Activated gamma-delta T cell treated with anti-CD3 and anti-CD28 coated beads, Interleukin-2, amount 50 U/mL, for 16 hours (primary cell): ENCODE measurements around the gene LRTM2.

ENCODE experiments used
- DNase-seq: peaks from one replicate; pipeline ENCODE4 v3.0.0-alpha.2; 2020; ENCODE audit warnings: low read depth

Gene LRTM2

DNA sequence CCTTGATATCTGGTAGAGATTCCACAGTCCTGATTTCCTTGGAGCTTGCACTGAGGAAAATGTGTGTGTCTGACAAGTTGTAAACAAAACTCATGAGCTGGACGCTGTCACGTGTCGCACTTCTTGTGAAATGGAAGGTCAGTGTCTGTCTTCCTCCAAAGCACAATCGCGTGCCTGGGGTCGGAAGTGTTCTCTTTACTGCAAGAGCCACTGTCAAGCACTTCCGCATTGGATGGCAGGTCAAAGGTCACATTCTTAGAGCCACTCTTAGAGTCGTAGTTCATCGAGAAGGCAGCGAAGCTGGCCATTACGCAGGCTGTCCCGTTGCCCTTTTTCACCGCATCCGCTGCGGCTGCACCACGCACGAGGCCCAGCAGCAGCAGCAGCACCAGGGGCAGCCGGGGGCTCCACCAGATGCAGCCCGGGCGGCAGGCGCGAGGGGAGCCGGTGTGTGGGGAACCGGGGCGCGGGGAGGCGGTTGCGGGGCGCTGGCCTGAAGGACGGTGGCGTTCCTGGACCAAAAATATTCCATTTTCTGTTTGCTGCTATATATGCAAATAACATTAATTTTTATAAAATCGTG lies 45.0 kb downstream of the LRTM2 start:
- no peak for DNase-seq

DNA sequence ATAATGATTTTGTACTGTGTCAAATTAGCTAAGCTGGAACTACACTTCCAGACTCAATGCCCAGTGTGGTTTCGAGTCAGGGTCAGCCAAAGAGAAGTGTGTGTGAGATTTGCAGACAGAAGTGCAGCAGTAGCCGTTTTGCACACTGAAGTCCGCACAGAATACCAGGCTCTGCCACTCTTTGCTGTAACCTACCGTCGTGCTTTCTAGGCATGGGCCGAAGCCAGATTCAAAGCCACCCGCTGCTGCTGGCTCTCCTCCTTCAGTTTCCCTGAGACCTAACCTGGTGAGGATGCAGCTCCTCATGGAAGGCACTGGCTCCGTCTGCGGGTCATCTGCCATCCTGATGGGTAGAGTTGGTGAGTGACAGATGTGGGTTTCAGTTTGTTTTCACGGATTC lies 48.8 kb downstream of the LRTM2 start:
- DNase-seq, result no peak

DNA sequence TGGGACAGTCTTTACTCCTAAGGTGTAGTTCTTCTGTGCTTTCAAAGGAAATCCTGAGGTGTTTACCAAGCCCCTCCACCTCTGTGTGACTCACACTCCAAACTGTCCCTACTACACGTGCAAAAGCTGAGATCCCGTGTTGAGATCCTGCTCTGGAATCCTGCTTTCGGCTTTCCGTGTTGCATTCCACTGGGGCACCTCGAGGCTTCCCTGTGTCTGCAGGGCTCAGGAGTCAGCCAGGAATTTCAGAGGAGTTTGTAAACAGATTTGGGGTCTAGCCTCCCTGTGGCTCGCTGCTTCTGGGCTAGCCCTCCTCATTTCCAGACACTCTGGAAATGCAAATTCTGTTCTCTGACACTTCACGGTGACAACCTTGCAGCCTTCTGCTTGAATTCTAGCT lies 49.7 kb downstream of the LRTM2 start:
- DNase-seq, result no peak

DNA sequence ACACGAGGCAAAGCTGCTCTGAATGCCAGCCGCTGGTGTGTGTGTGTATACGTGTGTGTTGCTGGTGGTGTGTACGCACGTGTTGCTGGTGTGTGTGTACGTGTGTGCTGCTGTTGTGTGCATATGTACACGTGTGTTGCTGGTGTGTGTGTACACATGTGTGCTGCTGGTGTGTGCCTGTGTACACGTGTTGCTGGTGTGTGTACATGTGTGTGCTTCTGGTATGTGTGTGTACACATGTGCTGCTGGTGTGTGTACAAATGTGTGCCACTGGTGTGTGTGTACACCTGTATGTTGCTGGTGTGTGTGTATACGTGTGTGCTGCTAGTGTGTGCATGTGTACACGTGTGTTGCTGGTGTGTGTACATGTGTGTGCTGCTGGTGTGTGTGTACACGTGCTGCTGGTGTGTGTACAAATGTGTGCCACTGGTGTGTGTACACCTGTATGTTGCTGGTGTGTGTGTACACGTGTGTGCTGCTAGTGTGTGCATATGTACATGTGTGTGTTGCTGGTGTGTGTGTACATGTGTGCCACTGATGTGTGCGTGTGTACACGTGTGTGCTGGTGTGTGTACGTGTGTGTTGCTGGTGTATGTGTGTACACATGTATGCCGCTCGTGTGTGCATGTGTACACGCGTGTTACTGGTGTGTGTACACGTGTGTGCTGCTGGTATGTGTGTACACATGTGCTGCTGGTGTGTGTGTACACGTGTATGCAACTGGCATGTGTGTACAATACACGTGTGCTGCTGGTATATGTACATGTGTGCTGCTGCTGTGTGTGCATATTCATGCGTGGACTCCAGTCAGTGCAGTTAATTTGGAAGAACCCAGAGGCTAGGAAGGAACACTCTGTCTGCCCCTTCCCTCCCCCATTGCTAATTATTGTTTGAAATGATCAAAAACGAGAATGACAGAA lies 50.9 kb downstream of the LRTM2 start:
- DNase-seq, result no peak

DNA sequence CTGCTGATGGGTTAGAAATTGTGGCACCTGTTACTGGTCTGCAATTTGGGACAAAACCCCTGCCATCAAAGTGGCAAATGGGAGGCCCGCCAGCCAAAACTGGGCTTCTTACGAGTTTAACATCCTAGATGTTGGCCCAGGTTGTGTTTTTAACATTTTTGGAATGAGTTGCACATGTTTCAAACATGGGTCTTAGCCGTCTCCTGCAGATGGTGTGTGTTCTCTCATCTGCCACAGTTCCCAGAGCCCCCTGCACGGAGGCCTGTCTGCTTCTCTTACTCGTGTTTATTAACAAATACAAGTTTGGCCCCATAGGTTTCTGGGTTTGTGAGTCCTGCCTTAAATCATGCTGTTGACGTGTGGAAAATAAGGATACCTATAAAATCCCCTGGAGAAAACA lies 51.6 kb downstream of the LRTM2 start:
- DNase-seq, result no peak

DNA sequence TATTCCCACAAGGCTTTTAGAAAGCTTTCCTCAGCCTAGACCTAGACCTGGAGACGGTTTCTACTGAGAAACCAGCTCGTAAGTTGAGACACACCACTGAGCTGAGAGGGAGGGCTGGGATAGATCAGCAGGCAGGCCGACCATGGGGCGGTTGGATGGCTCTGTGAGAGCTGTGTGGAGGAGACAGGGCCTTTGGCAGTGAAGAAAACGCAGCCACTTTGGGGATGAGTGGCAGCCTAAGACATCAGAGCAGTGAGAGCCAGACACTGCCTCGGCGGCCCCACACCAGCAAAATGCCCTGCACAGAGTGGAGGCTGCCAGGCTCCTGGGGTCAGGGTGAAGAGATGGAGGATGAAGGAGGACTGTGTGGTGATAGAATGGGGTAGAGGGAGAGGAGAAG lies 52.1 kb downstream of the LRTM2 start:
- no peak for DNase-seq

DNA sequence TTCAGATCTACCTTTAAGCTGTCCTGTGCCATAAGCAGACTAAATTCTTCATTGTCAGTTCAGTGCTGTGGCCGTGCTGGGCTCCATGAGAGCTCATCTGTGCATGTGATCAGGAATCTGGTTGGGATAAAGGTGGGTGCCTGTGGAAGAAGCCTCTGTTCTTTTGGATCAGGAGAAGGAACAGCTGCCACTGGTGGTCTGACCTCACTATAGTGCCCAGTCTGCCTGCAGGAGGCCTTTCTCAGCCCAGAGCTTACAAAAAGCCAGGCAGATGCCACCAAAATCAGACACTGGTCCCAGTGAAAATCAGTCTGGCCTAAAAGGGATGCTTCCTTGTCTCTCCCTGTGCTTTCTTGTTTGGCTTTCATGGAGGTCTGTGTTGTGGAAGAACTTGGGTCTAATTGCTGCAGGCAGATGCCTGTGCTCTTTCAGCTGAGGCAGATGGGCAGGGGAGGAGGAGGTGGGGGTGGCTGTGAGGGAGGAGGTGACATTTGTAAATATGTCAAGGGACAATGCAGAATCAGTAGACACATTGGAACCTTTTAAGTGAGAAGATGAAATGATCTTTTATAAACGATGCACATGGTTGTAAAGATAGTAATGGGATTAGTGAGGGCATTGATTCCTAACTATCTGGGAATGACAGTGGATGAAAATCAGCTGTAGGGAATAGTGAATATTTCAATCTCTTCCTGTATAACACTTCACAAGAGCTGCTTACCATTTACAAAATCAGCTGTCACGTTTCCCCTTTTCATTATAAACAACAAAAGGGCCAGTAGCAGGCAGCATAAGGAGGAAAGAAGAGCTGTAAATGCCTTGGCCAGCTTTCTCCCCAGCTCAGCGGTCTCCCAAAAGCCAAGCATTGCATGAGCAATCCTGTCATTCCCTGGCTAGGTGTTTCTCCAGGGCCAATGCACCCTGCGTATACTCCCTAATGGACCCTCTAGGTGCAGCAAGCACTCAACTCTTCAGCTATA lies 53.5 kb downstream of the LRTM2 start:
- DNase-seq, result no peak

DNA sequence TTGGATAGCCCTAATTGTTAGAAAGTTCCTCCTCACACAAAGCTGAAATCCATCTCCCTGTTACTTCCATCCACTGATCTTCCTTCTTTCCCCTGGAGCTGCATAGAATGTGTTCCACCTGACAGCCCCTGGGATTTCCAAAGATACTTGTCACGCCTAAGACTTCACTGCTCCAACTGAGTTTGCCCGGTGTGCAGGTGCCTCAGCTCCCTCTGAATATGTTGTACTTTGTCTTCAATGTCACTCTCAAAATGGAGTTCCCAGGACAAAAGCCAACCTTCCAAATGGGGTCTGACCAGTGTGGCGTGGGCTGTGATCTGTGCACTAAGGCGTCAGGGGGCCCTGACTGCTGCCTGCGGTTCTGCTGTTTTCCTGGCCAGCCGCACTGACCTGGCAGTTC lies 55.2 kb downstream of the LRTM2 start:
- no peak for DNase-seq

DNA sequence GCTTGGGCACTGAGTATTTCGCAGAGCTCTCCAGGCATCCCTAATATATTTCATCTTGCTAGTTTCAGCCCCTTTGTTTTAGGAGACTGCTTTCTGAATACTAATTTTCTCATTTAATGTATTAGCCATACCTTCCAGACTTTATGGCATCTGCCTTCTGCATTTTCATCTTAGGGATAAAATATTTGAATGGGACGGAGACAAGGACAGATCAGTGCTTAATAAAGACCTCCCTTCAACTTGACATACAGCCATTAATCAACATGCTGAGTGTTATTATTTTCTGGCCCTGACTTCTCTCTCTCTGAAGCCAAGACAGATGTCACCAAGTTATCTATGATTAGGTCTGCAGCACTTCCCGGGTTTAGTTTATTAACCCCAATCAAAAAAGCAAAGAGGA lies 55.7 kb downstream of the LRTM2 start:
- DNase-seq, result no peak

DNA sequence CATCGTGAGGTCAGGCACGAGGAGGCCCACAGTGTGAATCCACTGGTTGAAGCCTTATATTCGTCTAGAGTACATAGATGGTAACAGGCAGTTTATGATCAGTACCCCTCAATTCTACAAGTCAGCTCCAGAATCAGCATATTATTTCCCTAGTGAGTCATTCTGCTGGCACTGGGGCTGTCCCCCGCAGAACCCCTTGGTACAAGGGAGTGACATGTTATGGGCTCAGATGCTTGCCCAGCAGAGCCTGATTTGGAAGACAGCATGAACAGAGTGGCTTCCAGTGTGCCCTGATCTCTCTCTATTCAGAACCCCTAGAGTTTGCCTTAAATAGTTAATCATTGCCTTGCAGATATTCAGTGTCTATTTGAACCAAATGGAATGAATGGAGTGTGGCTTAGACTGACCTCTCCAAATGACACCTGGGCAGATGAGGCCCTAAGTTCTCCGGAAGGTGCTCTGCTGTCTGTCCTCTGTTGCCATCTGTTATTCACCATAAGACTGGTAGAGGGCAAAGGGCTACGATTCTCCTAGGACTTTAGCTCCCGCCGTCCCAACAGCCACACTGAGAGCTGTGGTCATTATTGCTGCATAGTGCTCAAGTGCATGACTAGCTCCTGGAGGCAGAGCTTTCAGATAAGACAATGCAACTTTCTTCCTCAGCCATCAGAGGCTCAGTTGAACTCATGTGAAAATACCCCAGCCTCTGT lies 57.0 kb downstream of the LRTM2 start:
- no peak for DNase-seq

DNA sequence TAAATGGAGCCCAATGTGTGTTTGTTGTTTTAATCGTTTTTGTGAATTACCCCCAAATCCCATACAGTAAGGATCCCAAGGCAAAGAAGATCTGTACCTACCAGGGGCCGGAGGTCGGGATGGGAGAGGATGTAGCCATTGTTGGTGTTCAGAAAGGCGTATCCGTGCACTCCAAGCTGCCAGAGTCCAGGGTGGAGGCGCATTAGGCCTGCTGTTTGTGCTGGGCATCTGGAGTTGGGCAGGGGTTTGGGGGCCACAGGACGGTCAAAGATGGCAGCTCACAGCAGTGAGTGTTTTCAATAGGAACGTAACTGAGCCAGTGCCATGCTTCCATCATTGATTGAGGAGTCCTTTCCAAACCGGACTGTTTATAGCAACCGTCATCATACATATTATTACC lies 57.8 kb downstream of the LRTM2 start:
- DNase-seq, result no peak

DNA sequence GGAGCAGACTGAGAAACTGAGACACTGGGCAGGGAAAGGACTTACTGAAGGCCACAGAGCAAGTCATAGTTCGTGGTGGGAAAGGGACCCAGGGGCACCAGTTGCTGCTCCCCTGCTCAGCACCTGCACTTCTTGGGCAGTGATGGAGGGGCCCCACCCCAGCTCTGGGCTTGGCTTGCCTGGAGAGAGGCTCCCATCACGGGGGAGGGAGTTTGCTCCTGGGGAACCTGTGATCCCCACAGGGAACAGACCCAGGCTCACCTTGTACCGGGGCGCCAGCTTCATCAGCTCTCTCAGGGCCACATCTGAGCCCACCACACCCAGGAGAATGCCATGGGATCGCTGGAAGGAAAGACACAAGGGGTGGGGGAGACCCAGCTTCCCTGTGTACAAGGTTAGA lies 58.3 kb downstream of the LRTM2 start:
- no peak for DNase-seq

DNA sequence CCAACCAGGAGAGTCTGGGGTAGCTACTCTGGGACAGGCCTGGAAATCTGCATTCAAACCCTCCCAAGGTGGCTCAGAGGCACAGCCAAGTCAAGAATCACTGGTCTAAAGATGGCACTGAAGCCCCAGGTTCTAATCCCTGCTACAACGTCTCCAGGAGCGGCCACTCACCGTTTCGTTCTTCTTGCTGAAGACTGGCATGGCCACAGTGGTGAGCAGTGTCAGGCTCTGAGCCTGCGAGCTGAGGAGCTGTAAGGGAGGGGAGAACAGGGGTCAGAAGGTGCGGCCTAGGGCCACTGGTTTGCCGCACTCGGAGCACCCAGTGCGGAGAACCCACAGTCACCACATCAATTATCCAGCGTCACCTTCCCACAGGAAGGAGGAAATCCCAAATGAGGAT lies 59.3 kb downstream of the LRTM2 start:
- DNase-seq, result no peak

DNA sequence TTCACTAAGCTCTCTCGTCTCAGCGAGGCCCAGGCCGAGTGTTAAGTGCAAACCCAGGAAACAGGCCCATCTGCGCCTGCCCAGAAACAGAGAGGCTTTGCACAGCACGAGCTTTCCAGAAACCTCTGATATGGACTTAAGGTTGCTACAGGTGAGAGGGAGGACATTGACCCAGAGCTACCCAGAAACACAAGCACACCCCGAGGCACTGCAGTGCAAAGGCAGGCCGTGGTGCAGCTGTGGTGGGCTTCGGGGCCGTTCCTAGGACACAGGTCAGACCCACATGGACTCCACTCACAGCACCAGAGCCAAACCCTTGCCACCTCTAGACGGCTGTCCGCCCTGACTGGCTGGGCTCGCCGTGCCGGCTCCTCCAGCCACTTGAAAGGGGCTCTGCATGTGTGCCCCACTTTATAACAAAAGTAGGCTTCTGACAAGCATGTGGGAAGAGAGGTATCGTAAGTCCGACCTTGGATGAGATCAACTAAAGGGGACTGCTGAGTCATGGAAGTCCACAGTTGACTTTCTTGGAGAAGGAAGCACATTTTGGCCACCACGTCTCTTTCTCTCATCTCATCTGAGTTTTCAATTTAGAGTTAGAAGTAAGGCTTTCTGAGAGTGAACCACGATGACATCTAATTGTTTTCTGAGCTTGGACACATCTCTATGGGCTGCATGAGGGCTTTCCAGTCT lies 59.9 kb downstream of the LRTM2 start:
- no peak for DNase-seq

DNA sequence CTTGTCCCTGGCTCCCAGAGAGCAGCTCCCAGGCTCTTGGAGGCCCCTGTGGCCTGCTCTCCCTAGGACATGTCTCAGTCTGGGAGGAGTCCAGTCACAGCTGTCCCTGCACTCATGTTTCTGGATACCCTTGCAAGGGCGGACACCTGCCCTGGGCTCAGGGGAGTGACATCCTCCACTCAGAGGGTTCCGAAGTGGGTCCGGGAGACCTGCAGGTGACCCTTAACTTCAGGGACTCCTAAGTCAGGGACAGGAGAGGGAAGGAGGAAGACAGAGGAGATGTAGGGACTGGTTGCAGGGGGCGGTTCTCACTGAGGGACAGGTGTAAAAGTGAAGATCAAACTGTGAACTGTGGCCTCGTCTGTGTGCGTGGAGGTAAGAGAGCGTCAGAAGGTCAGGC lies 60.5 kb downstream of the LRTM2 start:
- no peak for DNase-seq

DNA sequence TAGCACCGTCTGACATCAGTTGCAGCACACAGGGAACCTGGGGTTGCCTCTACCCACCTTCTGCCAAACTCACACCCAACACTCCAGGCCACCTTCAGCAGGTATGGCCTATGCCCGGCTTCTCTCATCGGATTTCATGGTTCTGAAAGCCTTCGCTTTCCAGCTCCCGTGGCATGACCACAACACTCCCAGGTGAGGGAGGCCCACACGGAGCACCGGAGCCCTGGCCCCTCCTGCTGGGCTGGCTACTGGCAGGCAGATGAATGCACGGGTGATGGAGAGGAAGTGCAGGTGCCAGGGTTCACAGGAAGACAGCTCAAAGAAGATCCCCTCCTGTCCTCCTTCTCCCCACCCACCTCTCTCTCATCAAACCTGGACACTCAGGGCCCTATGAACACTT lies 60.9 kb downstream of the LRTM2 start:
- DNase-seq, result no peak

DNA sequence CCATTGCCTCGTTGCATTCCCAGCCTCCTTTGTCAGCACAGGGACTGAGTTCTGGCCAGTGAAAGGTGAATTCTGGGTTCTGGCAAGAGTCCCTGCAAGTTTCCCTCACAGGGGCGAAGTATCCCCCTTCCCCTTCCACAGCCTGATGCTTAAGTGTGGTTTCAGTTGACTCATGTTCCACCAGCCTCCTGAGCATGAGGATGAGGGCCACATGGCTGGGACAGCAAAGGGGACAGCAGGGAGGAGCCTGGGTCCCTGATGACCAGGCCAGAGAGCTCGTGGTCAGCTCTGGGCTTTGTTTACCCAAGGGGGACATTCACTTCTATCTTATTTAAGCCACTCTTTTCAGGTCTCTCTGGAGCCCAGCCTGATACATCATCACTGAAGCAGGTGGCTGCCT lies 61.6 kb downstream of the LRTM2 start:
- no peak for DNase-seq

DNA sequence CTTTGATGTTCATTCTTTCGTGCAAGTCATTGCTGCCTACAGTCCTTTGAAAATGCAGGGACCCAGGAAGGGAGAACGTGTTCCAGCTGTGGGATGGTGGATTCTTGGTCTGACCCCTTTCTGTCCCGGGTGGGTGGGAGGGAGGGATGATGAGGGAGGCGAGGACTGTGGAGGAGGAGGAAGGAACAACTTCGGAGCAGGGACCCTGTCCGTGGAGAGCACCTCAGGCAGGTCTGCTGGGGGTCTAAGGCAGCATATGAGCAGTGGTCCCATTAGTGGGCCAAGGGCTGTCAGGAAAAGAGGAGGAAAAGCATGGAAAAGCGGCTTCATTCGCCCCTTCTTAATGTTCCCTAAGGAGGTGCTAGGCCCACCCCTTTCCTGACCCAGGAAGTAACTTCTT lies 62.0 kb downstream of the LRTM2 start:
- DNase-seq, result no peak

DNA sequence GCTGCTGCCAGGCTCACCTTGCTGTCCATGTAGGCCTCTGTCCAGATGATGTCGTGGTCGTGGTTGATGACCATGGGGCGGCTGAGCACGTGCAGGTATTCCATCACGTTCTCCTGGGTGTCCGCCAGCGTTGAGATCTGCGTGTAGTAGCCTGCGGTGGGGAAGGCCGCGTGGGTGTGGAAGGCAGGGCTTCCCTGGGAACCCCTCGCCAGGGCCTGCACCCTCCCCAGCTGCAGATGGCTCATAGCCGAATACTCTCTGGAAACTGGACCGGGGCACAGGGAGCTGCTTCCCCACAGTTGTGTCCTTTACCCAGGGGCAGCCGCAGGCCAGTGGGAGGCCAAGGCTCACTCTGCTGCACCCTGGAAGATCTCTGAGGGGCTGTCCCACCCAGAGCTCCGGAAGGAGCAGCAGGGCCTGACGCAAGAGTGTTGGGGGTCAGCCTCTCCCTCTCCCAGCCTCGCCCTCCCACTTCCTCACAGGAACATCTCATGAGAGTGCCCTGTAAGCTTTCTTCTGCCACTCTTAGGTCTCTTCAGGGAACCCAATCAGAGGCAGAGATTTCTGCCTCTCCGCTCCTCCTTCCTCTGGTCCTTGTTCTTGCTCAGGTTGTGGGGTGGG lies 62.6 kb downstream of the LRTM2 start:
- DNase-seq, result no peak

DNA sequence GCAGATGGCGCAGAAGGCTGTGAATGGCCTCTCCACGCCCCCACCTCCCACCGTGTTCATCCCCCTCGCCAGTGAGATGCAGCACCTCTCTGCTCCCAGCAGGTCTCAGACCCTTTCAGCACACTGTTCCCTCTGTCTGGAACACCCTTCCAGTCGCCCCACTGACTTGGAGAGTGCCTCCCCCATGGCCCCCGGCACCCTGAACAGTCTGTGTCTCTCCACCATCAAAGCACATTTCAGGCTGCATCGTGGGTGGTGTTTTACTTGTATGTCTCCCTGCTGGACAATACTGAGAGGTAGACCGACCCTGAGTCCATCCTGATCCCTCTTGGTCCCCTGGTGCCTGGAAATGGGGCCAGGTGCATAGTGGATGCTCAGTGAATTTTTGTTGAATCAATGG lies 63.1 kb downstream of the LRTM2 start:
- DNase-seq, result no peak

DNA sequence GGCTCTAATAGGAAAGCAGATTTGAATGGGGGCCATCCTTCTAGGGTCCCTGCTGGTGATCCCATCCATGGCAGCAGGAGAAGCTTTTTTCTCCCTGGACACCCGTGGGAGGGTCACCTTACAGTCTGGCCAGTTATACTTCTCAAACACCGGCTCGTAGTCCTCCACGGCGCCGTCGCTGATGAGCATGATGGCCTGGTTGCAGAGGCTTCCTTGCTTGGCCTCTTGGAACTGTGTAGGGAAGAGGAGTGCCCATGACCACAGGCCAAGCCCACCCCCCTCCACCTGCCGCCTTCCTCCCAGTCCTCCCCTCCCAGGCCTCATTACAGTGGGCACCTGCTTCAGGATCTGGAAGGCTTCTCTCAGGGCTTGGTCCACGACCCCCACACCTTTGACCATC lies 64.3 kb downstream of the LRTM2 start:
- DNase-seq, result no peak
